ENCODE results near the gene C2CD2.

C2CD2 gene

DNA sequence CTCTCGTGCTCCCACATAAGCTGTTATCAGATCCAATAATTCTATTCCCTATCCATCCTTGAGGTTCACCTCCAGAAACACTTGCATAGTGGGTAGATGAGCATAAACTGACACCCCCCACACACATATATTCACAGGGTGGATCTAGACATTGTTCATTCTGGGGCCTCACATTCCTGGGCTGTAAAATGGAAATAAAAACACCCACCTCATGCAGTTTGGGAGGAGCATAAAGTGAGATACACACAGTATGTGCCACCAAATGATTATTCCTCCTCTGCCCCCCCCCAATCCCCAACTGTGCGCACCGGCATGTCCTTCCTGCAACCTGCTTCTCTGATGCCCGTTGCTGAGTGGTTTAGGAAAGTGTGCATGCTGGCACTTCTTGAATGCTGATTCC is 92.6 kb downstream of the C2CD2 start:
- no peak for DNase-seq

DNA sequence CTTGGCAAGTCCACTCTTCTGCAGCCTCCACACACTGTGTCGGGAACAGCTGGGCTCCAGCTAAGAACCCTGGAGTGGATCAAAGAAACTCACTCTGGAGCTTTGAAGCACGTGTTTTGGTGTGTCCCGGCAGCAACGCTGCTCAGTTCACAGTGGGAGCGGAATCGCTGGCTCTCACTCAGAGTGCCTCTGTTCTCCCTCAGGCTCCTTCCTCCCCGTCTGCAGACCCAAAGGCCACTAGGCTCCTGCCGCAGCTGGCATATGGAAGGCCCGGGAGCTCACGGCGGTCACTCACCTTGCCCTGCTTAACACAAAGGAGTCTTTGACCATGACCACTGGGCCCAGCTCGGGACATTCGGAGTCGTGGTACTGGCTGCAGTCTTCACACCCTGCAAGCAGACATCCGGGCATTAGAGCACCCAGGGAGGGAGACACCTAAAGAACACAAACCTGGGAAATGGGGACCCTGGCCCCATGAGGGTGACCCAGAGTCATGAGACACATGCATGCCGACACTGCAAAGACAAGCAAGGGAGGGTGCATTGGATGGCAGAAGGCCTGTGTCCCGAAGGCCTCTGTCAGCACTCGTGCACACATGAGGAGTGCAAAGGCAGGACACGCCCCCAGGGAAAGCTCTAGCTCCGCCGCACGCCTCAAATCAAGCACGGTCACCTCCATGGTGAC is 94.4 kb downstream of the C2CD2 start:
- no peak for DNase-seq

DNA sequence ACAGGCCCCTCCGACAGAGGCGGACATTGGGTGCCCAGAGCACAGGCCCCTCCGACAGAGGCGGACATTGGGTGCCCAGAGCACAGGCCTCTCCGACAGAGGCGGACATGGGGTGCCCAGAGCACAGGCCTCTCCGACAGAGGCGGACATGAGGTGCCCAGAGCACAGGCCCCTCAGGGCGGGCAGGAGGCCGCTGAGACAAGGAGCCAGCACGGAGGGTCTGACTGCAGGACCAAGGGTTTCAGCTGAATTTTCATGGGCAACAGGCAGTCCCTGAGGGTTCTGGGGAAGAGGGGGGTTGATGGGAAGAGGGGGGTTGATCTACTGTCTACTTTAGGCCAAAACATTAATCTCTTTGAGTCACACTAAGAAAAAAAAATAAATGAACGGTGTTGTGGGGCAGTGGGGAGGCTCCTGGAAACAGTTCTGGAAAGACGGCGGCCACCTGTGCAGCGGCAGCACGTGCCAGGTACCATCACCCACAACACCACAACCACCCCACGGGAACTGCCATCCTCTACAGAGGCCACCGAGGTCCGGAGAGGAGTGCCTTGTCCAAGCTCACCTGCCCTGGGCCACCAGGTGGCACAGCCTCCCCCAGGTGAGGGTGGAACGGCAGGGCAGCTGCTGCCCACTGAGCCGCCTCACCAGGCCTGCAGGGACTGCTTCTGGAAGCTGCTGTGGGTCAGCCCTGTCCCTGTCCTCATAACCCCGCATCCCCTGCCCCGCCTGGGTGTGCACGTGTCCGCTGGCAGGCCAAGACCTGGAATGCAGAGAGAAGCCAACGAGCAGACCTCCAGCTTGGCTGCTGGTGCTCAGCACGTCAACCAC is 95.1 kb downstream of the C2CD2 start:
- DNase-seq = no peak

DNA sequence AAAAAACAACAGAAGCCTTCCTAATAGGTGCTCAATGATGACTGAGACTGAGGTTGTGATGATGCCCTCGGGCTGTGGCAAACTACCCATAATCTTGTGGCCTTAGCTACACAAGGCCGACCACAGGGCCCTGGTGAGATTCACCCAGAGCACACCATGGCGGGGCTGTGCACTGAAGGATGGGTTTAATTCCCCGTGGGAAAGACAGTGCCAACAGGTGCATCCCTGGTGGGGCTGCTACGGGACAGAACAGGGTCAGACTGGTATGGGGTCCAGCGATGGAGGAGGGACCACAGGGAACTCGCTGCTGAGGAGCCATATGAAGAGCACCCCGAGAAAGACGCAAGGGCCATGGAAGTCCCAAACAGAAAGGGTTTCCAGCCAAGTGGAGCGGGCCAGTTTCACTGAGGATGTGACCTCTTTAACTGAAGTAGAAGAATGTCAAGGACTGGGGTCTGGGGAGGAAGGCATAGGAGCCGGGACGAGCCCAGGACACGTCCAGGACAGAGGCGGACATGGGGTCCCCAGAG is 96.0 kb downstream of the C2CD2 start:
- DNase-seq = no peak

DNA sequence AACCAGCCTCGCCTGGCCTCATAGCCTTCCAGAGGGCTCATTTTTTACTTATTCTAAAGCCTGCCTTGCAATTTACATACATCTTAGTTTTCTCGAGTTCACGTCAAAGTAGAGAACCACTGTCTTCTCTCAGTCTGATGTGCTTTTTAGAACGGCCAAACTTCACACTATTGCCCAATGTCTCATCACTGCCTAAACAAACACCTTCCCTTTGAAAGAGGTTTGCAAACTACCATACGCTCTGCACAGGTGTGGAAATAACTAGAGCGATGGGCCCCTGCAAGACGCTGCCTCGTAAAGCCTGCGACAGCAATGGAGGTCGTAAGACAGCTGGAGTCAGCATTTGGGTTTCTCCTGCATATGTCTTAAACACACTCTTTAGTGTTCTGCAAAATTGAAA is 97.2 kb downstream of the C2CD2 start:
- DNase-seq = no peak

DNA sequence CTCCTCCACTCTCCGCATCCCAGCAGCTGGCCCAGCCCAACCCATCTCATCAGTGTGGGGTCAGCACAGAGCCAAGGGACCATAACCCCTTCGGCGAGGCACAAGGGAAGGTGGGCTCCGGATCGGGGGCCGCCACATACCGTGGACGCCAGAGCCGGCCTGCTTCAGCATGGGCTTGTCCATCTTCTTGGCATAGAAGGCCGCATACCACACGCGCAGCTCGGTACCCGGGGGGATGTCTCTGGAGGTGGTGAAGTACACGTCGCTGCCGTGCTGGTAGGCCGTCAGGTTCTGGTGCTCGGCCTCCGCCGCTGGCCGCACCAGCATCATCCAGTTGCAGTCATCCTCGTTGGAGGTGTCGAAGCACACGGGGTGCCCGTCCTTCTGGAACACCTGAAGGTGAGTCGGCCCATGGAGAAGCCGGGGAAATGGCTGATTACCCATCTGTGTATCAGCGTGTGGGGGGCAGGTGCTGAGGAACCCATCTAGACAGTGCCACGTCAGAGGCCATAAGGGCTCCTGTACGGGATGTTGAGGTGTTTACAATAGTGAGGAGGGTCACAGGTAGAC is 99.3 kb downstream of the C2CD2 start:
- DNase-seq = no peak

DNA sequence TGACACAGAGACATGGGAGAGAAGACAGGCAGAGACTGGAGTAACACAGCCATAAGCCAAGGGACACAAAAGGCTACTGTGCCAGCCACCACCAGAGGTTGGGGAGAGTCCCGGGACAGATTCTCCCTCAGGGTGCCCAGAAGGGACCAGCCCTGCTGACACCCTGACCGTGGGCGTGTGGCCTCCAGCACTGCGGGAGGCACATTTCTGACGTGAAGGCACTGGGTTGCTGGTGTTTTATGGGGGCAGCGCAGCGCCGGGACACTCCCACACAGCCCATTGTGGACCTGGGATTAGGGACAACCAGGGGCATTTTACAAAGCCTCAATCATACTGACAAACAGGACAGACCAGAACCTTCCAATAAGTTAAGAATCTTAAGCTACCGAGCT is 100.9 kb downstream of the C2CD2 start:
- no peak for DNase-seq

DNA sequence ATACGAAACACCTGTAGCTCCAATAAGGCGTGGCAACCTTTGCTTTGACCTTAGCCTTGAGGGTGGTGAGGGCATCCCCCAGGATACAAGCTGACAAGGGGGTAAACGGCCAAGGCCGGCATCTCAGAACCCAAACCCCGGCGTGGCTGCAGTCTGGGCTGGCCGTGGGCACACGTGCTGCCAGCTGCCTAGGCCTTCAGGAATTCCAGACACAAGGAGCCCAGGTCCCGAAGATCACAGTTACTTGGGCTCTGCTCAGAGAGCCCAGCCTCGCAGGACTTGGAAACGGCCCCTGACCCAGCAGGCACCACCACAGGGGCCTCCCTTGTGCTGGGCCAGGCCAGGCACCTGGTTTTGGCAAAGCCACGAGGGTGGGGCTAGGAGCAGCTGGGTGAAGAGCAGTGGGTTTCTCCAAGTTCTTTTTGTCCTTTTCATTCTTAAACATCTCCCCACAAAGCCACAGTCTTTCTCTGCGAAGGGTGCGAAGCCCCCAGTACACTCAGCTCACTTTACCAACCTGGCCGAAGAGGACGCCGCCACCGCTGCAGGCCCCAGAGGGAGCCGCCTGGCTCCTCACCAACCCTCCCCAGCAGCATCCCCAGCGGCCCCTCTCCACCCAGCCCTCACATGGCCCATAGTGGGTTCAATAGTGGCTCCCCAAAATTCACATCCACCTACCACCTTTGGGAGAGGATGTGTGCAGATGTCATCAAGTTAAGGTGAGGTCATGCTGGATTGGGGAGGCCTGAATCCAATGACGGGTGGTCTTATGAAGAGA is 101.5 kb downstream of the C2CD2 start:
- no peak for DNase-seq

DNA sequence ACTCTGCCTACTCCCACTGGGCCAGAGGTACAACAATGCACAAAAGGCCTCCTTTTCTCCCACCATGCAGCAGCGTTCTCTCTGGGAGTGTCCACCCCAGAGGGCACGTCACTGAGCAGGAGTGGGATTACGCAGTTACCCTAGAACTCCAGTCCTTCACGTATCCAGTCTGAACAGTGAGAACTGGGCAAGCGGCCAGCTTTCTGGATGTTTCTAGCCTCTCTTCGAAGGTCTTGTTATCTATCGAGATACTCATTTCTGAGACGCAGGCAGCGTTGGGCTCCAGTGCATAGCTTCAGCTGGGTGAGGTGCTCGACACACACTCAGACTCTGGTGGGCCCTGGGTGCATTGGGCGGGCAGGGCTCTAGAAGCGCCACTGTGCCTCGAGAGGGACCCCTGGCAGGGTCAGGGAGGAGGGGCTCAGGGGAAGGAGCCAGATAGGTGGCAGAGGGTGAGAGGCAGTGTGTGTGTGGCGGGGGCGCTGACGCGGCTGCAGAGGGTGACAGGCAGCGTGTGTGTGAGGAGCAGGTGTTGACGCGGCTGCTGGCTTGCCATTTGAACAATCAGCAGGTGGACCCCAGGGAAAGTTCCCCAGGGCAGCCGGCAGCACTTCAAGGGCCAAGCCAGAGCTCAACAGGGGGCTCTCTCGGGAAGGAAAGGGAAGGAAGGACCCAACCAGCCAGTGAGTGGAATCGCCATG is 102.6 kb downstream of the C2CD2 start:
- DNase-seq = peak; percentile 32

DNA sequence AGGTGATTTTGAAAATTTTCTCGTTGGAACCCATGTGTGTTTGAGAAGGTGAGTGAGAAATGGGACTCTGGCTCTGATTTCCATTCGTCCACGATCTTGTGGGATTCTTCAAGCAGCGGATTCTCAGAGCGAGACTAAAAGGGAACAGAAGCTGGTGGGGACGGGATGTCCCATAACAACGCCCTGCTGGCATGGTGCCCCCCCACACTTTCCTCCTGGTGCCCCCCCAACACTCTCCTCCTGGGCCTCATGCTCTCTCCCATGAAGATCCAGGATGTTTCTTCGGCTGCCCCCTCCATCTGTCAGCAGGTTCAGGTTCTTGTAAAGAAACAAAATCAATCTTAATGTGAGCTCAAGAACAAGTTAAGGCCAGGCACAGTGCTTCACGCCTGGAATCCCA is 103.7 kb downstream of the C2CD2 start:
- DNase-seq = no peak

DNA sequence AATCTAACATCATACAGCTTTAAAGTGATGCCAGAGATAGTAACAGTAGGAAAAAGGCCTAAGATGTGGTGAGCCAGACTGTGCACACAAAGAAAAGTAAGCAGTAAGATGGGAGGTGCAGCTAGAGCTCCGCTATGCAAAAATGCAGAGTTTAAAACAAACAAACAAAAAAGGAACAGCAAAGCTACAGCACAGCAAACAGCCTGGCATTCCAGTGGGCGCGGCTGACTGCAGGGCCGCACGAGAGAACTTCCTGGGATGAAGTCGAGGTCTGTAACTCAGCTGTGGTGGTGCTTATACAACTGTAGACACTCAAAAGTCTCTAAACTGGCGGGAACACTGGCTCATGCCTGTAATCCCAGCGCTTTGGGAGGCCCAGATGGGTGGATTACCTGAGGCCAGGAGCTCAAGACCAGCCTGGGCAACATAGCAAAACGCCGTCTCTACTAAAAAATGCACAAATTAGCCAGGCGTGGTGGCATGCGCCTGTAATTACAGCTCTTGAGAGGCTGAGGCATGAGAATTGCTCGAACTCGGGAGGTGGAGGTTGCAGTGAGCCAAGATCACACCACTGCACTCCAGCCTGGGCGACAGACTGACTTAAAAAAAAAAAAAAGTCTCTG is 104.7 kb downstream of the C2CD2 start:
- DNase-seq = no peak

DNA sequence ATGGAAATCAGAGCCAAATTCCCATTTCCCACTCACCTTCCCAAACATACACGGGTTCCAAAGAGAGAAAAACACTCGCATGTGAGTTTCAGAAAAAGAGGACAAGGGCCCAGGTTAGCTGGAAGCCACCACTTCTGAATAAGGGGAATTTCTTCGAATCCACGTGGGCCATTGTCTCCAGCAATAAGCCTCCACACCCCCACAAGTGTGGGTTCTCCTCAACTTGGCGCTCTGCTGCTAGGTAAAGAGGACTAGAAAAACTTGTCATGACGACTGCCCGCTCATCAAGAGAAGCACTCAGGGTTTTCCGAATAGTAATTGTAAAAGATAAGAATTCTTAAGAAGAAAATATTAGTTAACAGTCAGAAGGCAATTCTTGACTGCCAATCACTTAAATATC is 105.3 kb downstream of the C2CD2 start:
- no peak for DNase-seq

DNA sequence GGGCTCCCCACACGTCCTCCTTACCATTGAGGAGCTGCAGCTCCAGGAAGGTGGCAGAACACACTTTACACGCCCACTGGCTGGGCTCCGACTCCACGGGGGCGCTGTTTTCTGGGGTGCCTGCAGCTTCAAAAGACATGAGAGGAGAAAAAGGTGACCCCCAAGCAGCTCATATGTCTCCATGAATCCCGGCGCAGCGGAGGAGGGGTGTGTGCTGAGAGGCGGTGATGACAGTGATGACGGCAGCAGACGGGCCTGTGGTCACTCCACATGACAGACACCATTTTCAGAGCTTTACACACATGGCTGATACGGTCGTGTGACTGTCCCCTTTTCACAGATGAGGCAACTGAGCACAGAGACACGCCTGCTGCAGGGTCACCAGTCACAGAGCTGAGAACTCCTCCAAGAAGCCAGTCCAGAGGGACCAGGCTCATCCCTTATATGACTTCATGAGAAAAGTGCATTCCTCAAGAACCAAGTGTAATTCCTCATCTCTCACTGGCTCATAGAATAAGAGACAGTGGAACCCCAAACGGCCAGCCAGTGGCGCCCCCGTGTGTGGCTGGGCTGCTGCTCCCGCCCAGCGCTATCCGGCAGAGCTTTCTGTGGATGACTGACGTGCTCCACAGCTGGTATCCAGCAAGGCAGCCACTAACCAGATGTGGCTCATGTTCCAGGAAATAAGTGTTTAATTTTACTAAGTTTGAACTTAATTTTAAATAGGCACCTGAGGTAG is 106.6 kb downstream of the C2CD2 start:
- DNase-seq = no peak

DNA sequence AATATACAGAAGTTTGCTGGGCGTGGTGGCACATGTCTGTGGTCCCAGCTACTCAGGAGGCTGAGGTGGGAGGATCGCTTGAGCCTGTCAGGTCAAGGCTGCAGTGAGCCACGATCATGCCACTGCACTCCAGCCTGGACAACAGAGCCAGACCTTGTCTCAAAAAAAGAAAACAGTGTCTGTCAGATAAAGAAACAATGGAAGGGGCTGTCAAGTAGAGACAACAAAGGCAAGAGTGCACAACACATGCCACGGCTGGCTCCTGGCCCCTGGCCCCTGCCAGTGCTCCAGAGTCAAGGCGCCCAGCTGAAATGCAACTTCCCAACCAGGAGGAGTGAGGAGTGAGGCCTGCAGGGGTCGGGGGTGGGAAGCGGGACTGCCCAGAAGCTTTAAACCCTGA is 107.3 kb downstream of the C2CD2 start:
- DNase-seq = no peak

DNA sequence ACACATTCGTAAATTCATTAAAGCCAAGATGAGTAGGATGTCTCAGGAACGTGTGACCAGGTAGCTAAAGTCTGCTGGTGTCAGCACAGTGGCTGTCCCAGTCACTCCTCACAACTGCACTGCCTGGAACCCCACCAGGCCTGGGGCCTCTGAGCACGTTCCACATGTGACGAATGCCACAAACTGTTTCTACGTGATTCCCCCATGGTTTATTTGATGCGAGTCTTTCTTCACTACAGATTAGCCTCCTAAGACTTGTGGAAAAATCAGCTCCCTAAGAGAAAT is 107.8 kb downstream of the C2CD2 start:
- DNase-seq = no peak

DNA sequence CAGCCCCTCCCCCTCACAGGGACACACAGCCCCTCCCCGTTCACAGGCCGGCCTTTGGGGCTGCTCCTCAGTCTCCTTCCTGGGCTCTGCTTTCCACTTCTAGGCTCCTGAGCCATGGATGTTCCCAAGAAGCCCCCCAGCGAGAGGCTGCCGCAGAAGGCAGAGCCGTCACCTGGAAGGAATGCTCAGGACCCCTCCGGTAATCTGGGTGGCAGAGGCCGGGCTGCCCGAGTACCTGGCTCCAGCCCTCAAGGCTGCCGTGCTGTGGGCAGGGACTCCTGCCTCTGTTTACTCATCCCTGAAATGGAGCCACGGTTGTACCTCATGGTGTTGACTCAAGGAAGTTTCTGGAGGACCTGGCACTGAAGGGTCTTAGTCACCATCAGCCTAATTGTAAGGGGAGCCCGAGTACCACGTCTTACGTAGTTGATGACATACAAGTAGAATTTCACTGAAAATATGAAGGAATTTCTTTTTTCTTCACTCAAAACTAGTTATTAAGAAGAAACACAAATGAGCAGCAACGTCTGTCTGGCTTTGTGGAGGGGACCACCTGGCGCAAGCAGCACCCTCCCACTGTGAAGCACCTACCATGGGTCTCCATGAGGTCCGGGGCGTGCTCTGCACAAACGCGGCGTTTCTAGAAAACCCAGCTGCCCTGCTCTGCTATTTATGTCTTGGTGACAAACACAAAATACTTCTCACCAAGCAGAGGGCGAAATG is 108.3 kb downstream of the C2CD2 start:
- DNase-seq = no peak

DNA sequence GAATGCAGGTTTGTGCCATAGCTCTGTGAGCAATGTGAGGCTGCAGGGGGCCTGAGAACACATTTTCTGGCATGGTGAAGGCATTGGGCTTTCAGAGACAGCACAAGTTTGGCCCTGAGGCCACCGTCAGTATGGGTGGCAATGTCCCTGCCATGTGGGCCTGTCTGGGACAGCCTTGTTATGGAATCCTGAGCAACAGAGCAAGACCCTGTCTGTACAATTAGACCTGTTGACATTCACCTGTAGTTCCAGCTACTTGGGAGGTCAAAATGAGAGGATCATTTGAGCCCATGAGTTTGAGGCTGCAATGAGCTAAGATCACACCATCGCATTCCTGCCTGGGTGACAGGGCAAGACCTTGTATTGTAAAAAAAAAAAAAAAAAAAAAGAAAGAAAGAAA is 110.2 kb downstream of the C2CD2 start:
- no peak for DNase-seq

DNA sequence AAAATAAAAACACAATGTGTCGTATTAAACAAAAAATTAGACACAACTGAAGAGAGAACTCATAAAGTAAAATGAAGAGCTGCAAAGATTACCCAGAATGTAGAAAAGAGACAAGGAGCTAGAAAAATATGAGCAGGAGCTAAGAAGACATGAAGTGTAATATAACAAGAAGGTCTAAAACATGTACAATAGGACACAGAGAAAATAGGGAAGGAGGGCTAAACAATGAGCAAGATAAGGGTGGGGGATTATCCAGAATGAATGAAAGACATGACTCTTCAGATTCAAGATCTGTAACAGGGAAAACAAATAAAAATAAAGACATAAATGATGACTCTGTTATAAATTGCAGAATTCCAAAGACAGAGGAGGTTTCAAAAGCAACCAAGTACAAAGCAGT is 112.9 kb downstream of the C2CD2 start:
- no peak for DNase-seq

DNA sequence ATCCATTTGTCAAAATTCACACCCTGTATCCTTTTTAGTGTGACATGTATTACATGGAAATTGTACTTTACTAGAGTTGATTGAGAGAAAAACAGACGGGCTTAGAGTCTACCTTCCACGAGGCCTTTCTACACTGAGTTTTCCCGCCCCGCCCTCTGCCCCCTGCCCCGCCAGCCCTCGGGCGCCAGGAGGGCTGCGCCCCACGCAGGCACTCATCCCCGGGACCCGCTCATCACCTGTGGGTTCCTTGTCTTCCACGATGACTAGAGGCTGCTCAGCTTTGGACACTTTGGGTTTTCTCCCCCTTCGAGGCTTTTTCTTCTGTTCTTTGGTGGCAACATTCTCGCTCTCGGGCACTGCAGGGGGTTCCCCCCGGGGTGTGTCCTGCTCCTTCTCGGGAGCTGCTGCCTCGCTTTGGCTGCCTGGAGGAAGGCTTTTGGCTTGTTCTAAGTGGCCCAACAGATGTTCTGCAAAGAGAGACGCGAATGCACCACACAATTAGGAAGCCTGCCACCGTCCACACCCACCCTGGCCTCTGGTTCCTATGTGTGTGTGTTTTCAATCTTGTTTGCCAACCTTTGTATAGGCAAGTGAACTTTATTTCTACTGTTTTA is 114.3 kb downstream of the C2CD2 start:
- DNase-seq = no peak

DNA sequence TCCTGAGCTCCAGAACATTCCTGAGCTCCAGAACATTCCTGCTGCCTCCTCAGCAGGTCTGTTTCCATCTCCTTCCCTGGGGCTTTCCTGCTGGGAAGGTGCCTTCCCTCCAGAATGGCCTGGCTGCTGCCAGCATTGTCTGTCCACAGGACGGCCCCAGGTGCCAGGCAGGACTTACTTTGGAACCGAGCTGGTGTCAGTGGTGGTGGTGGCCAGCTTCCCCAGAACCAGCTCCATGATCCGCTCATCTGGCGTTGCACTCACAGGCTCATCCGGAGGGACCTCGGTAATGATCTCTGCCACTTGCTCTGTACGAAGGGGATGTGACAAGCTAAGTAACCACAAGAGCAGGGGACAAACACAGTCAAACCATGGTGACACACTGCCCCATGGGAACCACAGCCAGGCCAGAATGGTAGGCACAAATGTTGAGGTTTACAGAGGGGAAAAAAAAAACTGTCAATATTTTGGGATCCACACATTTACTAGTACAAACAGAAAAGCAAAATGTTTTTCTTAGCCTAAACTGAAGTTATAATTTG is 116.0 kb downstream of the C2CD2 start:
- DNase-seq = no peak
